ENCODE data around the gene MBOAT7.
"Not testable (repeated sequence)": the region's sequence is repeated elsewhere in the genome, so short reads cannot be mapped to it uniquely, and the experiment has no call there.

The MBOAT7 gene

DNA sequence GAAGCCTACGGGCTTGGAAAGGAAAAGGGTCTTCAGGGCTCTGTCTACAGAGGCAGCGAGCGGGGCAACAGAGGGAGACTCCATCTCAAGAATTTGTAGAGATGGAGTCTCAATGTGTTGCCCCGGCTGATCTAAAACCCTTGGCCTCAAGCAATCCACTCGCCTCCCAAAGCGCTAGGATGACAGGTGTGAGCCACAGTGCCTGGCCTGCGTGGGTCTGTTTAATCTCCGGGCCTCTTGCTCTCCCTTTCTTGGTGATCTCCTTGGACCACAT lies 19.3 kb upstream of the MBOAT7 start:
- FAIRE-seq = no peak

GRCh38 chr19:54207983-54208783 lies 18.8 kb upstream of the MBOAT7 start:
- no peak for FAIRE-seq

DNA sequence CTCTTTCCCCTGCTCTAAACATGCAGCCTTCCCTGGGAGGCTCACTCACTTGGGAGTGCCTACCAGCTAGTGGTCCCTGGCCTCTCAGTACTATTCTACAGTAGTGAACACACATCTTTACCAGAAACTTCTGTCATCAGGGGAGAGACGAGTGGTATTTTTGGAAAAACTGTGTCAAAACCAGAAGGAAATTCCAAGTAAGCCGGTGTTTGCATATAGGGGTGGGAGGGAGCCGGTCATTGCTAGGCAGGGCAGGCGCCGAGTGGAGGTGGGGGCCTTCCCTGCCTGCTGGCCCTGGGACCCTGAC lies 18.2 kb upstream of the MBOAT7 start:
- no peak for FAIRE-seq

GRCh38 chr19:54207193-54207592 lies 17.8 kb upstream of the MBOAT7 start:
- not testable (repeated sequence) for FAIRE-seq

DNA sequence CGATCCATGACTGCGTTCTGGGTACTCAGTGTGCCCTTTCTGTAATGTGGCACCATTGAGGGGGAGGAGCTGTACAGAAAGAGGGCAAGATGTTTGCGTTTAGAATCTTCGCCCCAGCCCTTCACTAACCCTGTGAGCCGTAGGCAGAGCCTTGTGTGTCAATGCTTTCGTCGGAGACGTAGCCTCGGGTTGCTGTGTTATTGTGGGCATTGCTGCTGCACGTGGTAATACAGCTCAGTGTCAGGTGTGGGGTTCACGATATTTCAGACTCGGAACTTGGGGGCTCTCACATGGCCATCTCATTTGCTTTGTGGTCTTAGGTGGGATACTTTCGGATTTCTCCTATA lies 17.4 kb upstream of the MBOAT7 start:
- no peak for FAIRE-seq

- no peak for FAIRE-seq
Measured at GRCh38 chr19:54206030-54206830, 16.9 kb upstream of the MBOAT7 start.

GRCh38 chr19:54204767-54205468 lies 15.5 kb upstream of the MBOAT7 start:
- FAIRE-seq = no peak

DNA sequence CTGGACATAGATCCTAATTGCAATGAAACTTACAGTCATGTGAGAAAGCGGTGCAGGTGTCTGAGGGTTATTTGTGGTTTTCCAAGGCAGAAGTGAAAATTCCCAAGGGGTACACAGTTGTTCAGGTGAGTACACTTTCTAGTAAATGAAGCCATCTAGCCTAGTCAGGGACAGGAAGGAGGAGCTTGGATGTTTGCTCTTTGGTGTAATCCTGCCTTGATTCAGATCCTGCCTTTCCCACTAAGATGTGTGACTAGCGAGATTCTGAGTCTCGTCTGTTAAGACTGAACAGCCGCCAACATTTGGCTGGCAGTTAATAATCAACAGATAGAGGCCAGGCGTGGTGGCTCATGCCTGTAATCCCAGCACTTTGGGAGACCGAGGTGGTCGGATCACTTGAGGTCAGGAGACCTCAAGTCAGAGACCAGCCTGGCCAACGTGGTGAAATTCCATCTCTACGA lies 13.8 kb upstream of the MBOAT7 start:
- no peak for FAIRE-seq

DNA sequence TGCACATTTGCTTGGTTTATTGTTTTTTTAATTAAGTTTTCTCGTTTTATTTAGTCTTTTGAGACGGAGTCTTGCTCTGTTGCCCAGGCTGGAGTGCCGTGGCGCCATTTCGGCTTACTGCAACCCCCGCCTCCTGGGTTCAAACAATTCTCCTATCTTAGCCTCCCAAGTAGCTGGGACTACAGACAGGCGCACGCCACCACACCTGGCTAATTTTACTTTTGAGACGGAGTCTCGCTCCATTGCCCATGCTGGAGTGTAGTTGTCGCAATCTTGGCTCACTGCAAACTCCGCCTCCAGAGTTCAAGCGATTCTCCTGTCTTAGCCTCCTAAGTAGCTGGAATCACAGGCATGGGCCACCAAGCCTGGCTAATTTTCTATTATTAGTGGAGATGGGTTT lies 12.6 kb upstream of the MBOAT7 start:
- no peak for FAIRE-seq

DNA sequence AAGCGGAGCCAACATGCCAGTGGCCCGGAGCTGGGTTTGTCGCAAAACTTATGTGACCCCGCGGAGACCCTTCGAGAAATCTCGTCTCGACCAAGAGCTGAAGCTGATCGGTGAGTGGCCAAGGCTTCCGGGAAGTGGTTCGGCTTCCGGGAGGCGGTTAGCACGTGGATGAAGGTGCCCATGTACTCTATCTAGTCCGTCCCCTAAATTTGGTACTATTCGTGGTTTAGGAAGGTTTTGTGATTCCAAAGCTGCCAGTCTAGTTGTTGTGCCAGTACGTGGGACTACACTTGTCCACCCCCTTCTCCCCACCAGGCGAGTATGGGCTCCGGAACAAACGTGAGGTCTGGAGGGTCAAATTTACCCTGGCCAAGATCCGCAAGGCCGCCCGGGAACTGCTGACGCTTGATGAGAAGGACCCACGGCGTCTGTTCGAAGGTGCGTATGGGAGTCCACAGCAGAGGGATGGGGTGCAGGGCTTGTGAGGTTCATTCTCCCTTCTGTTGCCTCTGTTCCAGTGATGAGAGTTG lies 11.9 kb upstream of the MBOAT7 start:
- no peak for FAIRE-seq

GRCh38 chr19:54199401-54199800 lies 10.0 kb upstream of the MBOAT7 start:
- FAIRE-seq = no peak

DNA sequence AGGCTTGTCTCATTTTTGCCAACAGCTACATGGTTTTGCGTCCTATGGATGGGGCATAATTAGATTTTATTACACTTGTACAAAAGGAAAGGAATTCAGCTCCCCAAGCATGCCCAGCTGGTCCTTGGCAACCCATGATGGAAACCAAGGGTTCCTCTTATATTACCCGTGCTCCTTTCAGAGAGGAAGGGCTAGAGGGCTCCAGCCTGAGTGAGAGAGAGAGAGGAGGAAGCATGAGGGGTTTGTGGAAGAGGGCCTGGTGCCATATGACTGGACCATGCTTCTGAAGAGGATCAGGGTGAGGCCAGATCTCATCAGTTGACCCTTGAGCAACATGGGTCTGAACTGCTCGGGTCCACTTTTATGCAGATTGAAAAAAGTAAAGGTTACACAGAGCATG lies 7.7 kb upstream of the MBOAT7 start:
- FAIRE-seq = no peak

DNA sequence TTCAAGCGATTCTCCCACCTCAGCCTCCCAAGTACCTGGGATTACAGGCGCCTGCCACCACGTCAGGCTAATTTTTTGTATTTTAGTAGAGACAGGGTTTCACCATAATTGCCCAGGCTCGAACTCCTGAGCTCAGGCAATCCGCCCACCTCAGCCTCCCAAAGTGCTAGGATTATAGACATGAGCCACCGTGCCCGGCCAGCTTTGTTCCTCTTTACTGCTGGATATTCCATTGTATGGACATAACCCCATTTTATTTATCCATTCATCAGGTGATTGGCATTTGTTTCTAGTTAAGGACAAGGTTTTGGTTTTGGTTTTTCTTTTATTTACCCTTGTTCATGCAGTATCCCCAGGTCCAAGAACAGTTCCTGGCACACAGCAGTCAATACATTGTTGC lies 7.2 kb upstream of the MBOAT7 start:
- no peak for FAIRE-seq

DNA sequence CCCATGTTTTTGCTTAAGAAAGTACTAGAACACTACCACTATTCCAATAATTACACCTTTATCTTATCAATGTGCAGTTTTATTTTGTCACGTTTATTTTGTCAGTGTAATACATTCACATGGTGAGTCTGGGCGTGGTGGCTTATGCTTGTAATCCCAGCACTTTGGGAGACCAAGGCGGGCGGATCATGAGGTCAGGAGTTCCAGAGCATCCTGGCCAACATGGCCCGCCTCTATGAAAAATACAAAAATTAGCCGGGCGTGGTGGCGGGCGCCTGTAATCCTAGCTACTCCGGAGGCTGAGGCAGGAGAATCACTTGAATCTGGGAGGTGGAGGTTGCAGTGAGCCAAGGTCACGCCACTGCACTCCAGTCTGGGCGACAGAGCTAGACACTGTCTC lies 5.1 kb upstream of the MBOAT7 start:
- FAIRE-seq = not testable (repeated sequence)

- FAIRE-seq = no peak
Measured at GRCh38 chr19:54193011-54193410, 3.6 kb upstream of the MBOAT7 start.

DNA sequence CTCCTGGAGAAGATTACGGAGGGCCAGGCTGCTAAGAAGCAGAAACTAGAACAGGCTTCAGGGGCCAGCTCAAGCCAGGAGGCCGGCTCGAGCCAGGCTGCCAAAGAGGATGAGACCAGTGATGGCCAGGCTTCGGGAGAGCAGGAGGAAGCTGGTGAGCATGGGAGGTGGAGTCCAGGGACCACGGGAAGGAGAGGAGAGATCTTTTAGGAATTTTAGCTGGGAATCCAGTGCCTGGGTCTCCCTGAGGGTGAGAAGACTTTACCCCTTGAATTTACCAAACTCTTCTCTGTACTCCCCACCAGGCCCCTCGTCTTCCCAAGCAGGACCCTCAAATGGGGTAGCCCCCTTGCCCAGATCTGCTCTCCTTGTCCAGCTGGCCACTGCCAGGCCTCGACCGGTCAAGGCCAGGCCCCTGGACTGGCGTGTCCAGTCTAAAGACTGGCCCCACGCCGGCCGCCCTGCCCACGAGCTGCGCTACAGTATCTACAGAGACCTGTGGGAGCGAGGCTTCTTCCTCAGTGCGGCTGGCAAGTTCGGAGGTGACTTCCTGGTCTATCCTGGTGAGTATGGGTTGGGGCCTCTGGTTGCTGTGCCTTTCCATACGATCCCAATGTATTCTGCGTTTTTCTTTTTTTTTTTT lies 2.6 kb upstream of the MBOAT7 start:
- no peak for FAIRE-seq

DNA sequence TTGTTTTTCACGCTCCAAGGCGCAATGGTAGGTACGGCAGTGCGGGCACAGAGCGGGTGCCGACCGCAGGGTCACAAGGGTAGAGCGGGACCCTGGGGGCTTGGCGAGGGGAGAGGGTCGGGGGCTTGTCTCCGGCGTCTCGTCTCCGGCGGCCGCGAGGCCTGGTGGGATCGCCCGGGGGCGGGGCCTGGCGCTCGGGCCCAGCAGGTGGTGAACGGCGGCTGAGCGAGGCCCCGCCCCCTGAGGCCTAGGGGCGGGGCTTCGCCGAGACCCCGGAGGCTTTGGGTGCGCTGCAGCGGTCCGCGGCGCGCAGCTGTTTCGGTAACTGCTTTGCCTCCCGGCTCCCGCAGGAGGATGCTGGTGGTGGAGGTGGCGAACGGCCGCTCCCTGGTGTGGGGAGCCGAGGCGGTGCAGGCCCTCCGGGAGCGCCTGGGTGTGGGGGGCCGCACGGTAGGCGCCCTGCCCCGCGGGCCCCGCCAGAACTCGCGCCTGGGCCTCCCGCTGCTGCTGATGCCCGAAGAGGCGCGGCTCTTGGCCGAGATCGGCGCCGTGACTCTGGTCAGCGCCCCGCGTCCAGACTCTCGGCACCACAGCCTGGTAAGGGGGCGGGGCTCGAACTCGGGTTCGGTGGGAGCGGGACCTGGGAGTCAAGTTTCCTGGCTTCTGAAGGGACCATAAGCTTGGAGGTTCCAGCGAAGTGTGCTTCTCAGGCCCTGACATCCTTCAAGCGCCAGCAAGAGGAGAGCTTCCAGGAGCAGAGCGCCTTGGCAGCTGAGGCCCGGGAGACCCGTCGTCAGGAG lies 1.8 kb upstream of the MBOAT7 start, which contains the start of gene TSEN34:
TSS of gene TSEN34 (plus strand) at position 298 of the 800 bp plus-strand sequence. CDS start at position 355, 57 bp downstream.
- FAIRE-seq = no peak

- FAIRE-seq = peak; percentile 91
Measured at GRCh38 chr19:54190503-54191010, 1.2 kb upstream of the MBOAT7 start.

GRCh38 chr19:54189735-54190502 lies 539 bp upstream of the MBOAT7 start:
- FAIRE-seq = peak; percentile 98

DNA sequence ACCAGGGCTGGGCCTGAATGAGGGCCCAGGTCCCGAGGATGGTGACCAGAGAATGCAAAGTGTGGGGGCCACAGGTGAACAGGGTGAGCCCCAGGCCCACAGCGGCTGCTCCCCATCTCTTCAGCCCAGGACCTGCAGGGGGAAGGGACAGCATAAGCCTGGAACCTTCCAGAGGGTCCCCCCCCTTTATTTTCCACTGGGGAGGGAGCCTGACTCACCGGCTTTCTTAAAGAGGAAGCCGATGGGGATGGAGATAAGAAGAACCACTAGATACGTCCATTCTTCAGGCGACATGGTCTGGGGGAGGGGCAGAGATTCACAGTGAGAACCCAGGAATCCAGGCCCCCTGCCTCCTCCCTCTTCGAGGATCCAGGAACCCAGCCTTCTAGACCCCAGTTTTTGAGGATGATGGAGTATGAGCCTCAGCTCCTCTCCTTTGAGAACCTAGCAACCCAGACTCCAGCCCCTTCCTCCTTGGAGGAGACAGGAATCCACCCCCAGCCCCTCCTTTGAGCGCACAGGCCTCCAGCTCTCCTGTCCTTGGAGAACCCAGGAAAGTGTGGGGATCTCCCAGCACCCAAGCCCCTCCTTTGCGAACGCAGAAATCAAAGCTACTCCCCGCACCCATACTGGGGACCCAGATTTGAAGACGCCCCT lies 1.0 kb downstream of the MBOAT7 start:
- FAIRE-seq = no peak

All from colon (tissue), 2 donors.